ENCODE results near the gene GDI2. TPM values are rescaled to one million over a fixed set of nuclear protein-coding genes. Genes with fewer than 3 reads are reported as not detected.
A peak's percentile ranks its signal among the peaks of the same experiment; 100 is the strongest.

GDI2 gene
- total and polyA plus RNA-seq, 2 of the 13 experiments (the other 11 are each of a cell fraction or from before 2014, with no cell fraction given), result 153 to 477 TPM

DNA sequence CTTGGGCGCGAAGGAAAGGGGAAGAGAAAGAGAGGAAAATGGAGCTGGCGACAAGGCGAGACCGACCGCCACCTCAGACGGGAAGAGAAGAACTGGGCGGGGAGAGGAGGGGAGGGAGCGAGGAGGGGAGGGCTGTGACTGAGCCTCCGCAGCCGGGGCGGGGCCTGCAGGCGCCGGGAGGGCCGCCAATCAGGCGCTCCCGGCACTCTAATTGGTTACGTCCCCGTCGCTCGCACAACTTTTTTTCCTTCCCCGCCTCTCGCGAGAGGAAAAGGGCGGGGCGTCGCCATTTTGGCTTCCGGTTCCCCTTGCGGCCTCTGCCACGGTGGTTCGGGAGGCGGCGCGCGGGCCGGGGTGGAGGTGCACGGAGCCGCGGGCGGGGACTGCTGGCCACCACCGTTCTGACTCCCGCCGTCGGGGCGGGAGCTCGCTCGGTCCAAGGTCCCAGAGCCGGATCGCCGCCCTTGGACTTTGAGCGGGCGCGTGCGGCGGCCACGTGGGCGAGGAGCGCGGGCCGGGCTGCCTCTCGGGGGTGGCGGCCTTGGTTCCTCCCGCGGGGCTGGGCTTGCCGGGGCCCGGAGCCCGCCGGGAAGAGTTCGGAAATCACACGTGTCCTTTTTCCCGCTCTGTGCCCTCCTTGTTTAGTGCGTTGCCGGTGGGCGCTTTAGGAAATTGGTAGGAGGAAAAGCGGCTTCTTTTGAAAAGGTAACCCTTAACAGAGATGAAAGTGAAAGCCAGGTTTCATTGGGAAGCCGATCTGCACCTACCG, at the start of gene GDI2 (continued):
- no peak for TF ChIP-seq SMARCC2 (IDR thresholded peaks at IDR 0.05)
- TF ChIP-seq HMGA1 (CRISPR knock-in tag; conservative IDR thresholded peaks at IDR 0.05), result no peak
- no peak for TF ChIP-seq NCOA5 (CRISPR knock-in tag; IDR thresholded peaks at IDR 0.05)
- TF ChIP-seq ZNF331 (CRISPR knock-in tag; IDR thresholded peaks at IDR 0.05), result peak; percentile 90; the same call in 1 of the 2 replicates
- peak; percentile 96 for TF ChIP-seq HOXD1 (CRISPR knock-in tag; IDR thresholded peaks at IDR 0.05)
- peak; percentile 74 for TF ChIP-seq ZSCAN25 (CRISPR knock-in tag; IDR thresholded peaks at IDR 0.05)
- TF ChIP-seq, protein P1, sequence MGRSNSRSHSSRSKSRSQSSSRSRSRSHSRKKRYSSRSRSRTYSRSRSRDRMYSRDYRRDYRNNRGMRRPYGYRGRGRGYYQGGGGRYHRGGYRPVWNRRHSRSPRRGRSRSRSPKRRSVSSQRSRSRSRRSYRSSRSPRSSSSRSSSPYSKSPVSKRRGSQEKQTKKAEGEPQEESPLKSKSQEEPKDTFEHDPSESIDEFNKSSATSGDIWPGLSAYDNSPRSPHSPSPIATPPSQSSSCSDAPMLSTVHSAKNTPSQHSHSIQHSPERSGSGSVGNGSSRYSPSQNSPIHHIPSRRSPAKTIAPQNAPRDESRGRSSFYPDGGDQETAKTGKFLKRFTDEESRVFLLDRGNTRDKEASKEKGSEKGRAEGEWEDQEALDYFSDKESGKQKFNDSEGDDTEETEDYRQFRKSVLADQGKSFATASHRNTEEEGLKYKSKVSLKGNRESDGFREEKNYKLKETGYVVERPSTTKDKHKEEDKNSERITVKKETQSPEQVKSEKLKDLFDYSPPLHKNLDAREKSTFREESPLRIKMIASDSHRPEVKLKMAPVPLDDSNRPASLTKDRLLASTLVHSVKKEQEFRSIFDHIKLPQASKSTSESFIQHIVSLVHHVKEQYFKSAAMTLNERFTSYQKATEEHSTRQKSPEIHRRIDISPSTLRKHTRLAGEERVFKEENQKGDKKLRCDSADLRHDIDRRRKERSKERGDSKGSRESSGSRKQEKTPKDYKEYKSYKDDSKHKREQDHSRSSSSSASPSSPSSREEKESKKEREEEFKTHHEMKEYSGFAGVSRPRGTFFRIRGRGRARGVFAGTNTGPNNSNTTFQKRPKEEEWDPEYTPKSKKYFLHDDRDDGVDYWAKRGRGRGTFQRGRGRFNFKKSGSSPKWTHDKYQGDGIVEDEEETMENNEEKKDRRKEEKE (IDR thresholded peaks at IDR 0.05), result no peak
- no peak for TF ChIP-seq ZFP36L2 (CRISPR knock-in tag; IDR thresholded peaks at IDR 0.05)
- TF ChIP-seq ZNF224 (CRISPR knock-in tag; IDR thresholded peaks at IDR 0.05), result peak; percentile 77; the same call in 1 of the 2 replicates
- no peak for TF ChIP-seq SMC3 (IDR thresholded peaks at IDR 0.05; ENCODE audit: low read length)
- peak; percentile 96 for TF ChIP-seq SP4 (CRISPR knock-in tag; IDR thresholded peaks at IDR 0.05)
- TF ChIP-seq, protein P2, sequence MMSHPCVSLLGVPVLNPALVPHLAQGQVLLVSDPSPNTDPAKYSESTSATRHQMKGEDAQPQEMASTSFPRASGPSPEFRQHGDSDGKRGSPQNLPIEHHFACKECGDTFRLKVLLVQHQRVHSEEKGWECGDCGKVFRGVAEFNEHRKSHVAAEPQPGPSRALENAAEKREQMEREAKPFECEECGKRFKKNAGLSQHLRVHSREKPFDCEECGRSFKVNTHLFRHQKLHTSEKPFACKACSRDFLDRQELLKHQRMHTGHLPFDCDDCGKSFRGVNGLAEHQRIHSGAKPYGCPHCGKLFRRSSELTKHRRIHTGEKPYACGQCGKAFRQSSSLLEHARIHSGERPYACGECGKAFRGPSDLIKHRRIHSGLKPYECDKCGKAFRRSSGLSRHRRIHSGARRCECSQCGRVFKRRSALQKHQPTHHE (CRISPR knock-in tag; IDR thresholded peaks at IDR 0.05; ENCODE audit: borderline replicate concordance), result peak; percentile 91; the same call in 1 of the 2 replicates
- peak; percentile 53; the same call in 1 of the 2 replicates for TF ChIP-seq ZNF839 (CRISPR knock-in tag; IDR thresholded peaks at IDR 0.05; ENCODE audit: borderline replicate concordance)
- TF ChIP-seq, protein P3, sequence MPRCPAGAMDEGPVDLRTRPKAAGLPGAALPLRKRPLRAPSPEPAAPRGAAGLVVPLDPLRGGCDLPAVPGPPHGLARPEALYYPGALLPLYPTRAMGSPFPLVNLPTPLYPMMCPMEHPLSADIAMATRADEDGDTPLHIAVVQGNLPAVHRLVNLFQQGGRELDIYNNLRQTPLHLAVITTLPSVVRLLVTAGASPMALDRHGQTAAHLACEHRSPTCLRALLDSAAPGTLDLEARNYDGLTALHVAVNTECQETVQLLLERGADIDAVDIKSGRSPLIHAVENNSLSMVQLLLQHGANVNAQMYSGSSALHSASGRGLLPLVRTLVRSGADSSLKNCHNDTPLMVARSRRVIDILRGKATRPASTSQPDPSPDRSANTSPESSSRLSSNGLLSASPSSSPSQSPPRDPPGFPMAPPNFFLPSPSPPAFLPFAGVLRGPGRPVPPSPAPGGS (CRISPR knock-in tag; IDR thresholded peaks at IDR 0.05), result peak; percentile 93
- TF ChIP-seq ZKSCAN1 (IDR thresholded peaks at IDR 0.05; ENCODE audit: low read length), result no peak
- TF ChIP-seq ZNF354B (CRISPR knock-in tag; IDR thresholded peaks at IDR 0.05), result peak; percentile 76; the same call in 1 of the 2 replicates
- peak; percentile 70; the same call in 1 of the 2 replicates for TF ChIP-seq JUNB (CRISPR knock-in tag; IDR thresholded peaks at IDR 0.05; ENCODE audit: borderline replicate concordance)
- TF ChIP-seq SATB2 (CRISPR knock-in tag; IDR thresholded peaks at IDR 0.05), result 0 out of 2 replicates have a peak, but pooled peaks have one; percentile 75
- TF ChIP-seq ZNF460 (CRISPR knock-in tag; IDR thresholded peaks at IDR 0.05; ENCODE audit: borderline replicate concordance), result peak; percentile 41; the same call in 1 of the 2 replicates
- TF ChIP-seq IRX3 (CRISPR knock-in tag; IDR thresholded peaks at IDR 0.05; ENCODE audit: borderline replicate concordance, low read depth), result peak; percentile 98
- peak; percentile 90 for TF ChIP-seq ZBTB38 (CRISPR knock-in tag; IDR thresholded peaks at IDR 0.05)
- peak; percentile 91 for TF ChIP-seq ZNF605 (CRISPR knock-in tag; IDR thresholded peaks at IDR 0.05)
- TF ChIP-seq CCDC6 (CRISPR knock-in tag; IDR thresholded peaks at IDR 0.05), result peak; percentile 57
- 0 out of 2 replicates have a peak, but pooled peaks have one; percentile 32 for TF ChIP-seq ZNF367 (CRISPR knock-in tag; IDR thresholded peaks at IDR 0.05; ENCODE audit: borderline replicate concordance)
- no peak for TF ChIP-seq ZFP62 (CRISPR knock-in tag; IDR thresholded peaks at IDR 0.05)
